Fibroblast of mammary gland (primary cell): ENCODE data around the gene SLC2A1.
A peak's percentile ranks its signal among the peaks of the same experiment; 100 is the strongest.
"Not testable (repeated sequence)": the region's sequence is repeated elsewhere in the genome, so short reads cannot be mapped to it uniquely, and the experiment has no call there.

ENCODE experiments used
- DNase-seq: peaks from one replicate; pipeline ENCODE4 v3.0.0-alpha.2; 2010; ENCODE audit warnings: low read depth
- H3K4me3 ChIP-seq: 2 replicates; pipeline ENCODE4 v1.5.1; 2011; ENCODE audit warnings: low read depth, mild to moderate bottlenecking, low read length, moderate library complexity; ENCODE audit not compliant: control insufficient read depth
- TF ChIP-seq, protein P1 (sequence below): conservative IDR thresholded peaks from 2 replicates; pipeline ENCODE4 v1.5.1; 2011; ENCODE audit warnings: low read depth, low read length, inconsistent platforms; ENCODE audit not compliant: control insufficient read depth, insufficient read depth

Gene SLC2A1

GRCh38 chr1:42917241-42917495 lies 41.5 kb downstream of the SLC2A1 start:
- DNase-seq = no peak
- no peak overlapping the region for H3K4me3 ChIP-seq
- TF ChIP-seq, protein P1, sequence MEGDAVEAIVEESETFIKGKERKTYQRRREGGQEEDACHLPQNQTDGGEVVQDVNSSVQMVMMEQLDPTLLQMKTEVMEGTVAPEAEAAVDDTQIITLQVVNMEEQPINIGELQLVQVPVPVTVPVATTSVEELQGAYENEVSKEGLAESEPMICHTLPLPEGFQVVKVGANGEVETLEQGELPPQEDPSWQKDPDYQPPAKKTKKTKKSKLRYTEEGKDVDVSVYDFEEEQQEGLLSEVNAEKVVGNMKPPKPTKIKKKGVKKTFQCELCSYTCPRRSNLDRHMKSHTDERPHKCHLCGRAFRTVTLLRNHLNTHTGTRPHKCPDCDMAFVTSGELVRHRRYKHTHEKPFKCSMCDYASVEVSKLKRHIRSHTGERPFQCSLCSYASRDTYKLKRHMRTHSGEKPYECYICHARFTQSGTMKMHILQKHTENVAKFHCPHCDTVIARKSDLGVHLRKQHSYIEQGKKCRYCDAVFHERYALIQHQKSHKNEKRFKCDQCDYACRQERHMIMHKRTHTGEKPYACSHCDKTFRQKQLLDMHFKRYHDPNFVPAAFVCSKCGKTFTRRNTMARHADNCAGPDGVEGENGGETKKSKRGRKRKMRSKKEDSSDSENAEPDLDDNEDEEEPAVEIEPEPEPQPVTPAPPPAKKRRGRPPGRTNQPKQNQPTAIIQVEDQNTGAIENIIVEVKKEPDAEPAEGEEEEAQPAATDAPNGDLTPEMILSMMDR = no peak

GRCh38 chr1:42915456-42915855 lies 43.2 kb downstream of the SLC2A1 start:
- no peak for DNase-seq
- TF ChIP-seq, protein P1 = no peak
- no peak overlapping the region for H3K4me3 ChIP-seq

DNA sequence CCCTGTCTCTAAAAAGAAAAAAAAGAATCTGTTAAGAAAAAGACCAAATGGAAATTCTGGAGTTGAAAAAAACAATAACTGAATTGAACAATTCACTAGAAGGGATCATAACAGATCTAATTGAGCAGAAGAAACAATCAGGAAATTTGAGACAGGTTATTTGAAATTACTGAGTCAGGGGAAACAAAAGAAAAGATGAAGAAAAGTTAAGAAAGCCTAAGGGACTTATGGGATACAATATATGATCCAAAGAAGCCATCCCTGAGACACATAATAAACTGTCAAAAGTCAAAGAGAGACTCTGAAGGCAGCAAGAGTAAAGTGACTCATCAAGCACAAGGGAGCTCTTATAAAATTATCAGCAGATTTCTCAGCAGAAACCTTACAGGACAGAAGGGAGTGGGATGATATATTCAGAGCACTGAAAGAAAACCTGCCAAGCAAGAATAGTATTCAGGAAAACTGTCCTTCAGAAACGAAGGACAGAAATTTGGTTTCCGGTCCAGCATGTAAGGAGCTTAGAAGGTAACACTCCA lies 44.5 kb downstream of the SLC2A1 start:
- DNase-seq = no peak
- TF ChIP-seq, protein P1 = no peak
- no peak overlapping the region for H3K4me3 ChIP-seq

- TF ChIP-seq, protein P1 = peak; percentile 92
- no peak overlapping the region for H3K4me3 ChIP-seq
- DNase-seq = peak; percentile 83
Measured at GRCh38 chr1:42913426-42914091, 45.1 kb downstream of the SLC2A1 start.

GRCh38 chr1:42910985-42911384 lies 47.7 kb downstream of the SLC2A1 start:
- H3K4me3 ChIP-seq = no peak overlapping the region
- DNase-seq = no peak
- TF ChIP-seq, protein P1 = no peak

DNA sequence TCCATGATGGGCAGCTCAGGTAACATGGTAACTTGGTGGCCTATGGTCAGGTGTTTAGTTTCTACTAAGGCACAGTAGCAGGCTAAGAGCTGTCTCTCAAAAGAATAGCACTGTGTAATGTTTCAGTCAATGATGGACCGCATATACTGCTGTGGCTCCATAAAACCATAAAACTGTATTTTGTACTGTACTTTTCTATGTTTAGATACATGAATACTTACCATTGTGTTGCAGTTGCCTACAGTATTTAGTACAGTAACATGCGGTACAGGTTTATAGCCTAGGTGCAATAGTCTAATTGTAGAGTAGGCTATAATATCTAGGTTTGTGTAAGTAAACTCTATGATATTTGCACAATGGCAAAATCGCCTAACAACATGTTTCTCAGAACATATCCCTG lies 50.6 kb downstream of the SLC2A1 start:
- DNase-seq = no peak
- H3K4me3 ChIP-seq = no peak overlapping the region
- TF ChIP-seq, protein P1 = no peak

- TF ChIP-seq, protein P1 = no peak
- no peak overlapping the region for H3K4me3 ChIP-seq
- no peak for DNase-seq
Measured at GRCh38 chr1:42904434-42904833, 54.2 kb downstream of the SLC2A1 start.

- DNase-seq, H3K4me3 ChIP-seq: not testable (repeated sequence)
Measured at GRCh38 chr1:42899960-42900359, 58.7 kb downstream of the SLC2A1 start.
